Tibial artery (tissue), 4 donors: ENCODE measurements around the gene MRPL45.
A peak's percentile ranks its signal among the peaks of the same experiment; 100 is the strongest.

Experiments
- DNase-seq, 2 donors: peaks; one replicate each; pipeline ENCODE4 v3.0.0-alpha.2; 2019
- H3K27ac ChIP-seq, 2 donors: fragments of 200-600 bp; sonication (generic) in 1 of 2; 1 replicate in 1 of 2; 2 replicates in 1 of 2; pipeline ENCODE4 v1.5.1; 2018 to 2019; ENCODE audit warnings: mild to moderate bottlenecking in 1 of 2
- H3K27me3 ChIP-seq, 2 donors: fragments of 200-600 bp; sonication (generic) in 1 of 2; one replicate each; pipeline versions ENCODE4 v1.5.1 to v1.6.0; 2016 to 2019
- H3K36me3 ChIP-seq, 3 donors: fragments of 200-600 bp; sonication (generic) in 2 of 3; one replicate each; pipeline ENCODE4 v1.5.1; 2016 to 2019; ENCODE audit warnings: mild to moderate bottlenecking in 2 of 3
- H3K4me1 ChIP-seq, 4 donors: fragments of 200-600 bp; sonication (generic) in 2 of 4; 1 replicate in 3 of 4; 2 replicates in 1 of 4; pipeline ENCODE4 v1.5.1; 2016 to 2019
- H3K4me3 ChIP-seq, 2 donors: fragments of 200-600 bp; sonication (generic) in 1 of 2; 1 replicate in 1 of 2; 2 replicates in 1 of 2; pipeline ENCODE4 v1.5.1; 2018 to 2019; ENCODE audit warnings: mild to moderate bottlenecking in 2 of 2
- H3K9me3 ChIP-seq, 3 donors: fragments of 200-600 bp; sonication (generic) in 1 of 3; one replicate each; pipeline ENCODE4 v1.5.1; 2016 to 2019
- intact Hi-C: fragments of 100-400 bp; cut with DNase I; formaldehyde crosslinking; loops from one replicate; pipeline ENCODE4 v1.15.0; 2023; ENCODE audit warnings: low total_unique reads
- TF ChIP-seq, protein P1 (sequence below), 2 experiments: fragments of 200-600 bp in 1 of 2; fragments of 450-650 bp in 1 of 2; IDR thresholded peaks; one replicate each; pipeline ENCODE4 v1.5.1; 2017 to 2019; ENCODE audit warnings: antibody characterized with exemption in 2 of 2, mild to moderate bottlenecking in 1 of 2, moderate library complexity in 1 of 2

The MRPL45 gene

DNA sequence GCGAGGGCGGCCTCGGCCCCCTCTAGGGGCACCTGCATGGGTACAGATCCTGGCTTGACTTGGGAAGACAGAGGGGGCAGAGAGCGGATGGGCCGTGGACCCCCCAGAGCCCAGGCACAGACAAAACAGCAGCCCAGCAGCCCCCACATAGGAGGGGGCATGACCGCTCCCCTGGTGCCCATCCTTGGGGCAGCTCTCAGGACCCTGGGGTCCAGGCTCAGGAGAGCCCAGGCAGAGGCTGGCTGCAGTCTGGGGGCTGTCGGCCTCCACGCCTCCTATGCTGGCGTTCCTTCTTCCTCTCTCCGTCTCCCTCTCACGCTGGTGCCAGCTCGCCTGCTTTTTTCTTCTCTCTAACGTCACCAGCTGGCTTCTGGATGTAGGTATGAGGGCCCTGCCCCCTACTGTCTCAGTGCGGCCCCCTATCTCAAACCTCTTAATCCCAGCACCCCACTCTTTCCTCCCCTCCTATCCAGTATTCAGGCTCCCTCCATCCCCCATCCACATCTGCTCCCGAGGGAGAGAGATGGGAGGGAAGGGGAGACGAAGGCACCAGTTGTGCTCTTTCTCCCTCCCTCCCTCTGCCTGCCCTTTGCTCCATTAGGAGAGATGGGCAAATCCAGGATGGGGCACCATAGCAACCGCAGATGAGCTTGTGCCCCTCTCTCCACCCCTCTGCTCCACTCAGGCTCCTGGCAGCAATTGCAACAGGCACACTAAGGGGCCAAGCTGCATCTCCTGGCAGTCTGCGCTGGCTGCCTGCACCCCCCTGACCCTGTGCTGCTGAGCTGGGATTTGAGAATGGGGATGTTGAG, 46.8 kb downstream of the MRPL45 start, which contains the start of gene GPR179:
Gene GPR179 (minus strand): TSS at position 349 of the 812 bp plus-strand sequence. CDS start 167 bp downstream, at position 182.
- no peaks in the 10 kb centered on the region for H3K4me1 ChIP-seq
- H3K27me3 ChIP-seq: peaks cover 0 to 12% of the 10 kb centered on the region in 2 donors
- no peaks in the 10 kb centered on the region for H3K36me3 ChIP-seq
- no peak within 1 kb of the TSS for H3K27ac ChIP-seq
- TF ChIP-seq, protein P1, sequence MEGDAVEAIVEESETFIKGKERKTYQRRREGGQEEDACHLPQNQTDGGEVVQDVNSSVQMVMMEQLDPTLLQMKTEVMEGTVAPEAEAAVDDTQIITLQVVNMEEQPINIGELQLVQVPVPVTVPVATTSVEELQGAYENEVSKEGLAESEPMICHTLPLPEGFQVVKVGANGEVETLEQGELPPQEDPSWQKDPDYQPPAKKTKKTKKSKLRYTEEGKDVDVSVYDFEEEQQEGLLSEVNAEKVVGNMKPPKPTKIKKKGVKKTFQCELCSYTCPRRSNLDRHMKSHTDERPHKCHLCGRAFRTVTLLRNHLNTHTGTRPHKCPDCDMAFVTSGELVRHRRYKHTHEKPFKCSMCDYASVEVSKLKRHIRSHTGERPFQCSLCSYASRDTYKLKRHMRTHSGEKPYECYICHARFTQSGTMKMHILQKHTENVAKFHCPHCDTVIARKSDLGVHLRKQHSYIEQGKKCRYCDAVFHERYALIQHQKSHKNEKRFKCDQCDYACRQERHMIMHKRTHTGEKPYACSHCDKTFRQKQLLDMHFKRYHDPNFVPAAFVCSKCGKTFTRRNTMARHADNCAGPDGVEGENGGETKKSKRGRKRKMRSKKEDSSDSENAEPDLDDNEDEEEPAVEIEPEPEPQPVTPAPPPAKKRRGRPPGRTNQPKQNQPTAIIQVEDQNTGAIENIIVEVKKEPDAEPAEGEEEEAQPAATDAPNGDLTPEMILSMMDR (IDR thresholded peaks at IDR 0.05): no peak
- no peak within 1 kb of the TSS for H3K4me3 ChIP-seq
- DNase-seq: no peak
- intact Hi-C loops: no loop called here
- no peaks in the 10 kb centered on the region for H3K9me3 ChIP-seq

DNA sequence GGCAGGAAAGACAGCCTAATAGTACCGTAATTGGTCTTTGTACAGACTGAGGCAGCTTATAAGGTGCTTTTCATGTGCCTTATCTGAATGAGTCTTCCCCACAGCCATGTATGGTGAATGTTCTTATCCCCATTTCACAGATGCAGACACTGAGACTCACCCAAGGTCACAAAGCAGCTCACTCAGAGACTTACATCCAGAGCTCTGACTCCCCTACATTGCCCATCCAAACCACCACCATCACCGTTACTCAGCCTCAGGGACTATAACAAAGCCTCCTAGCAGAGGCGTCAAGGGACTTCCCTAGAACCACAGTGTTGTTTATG, 47.4 kb downstream of the MRPL45 start:
- H3K36me3 ChIP-seq: no peaks in the 10 kb centered on the region
- no peak overlapping the region for H3K27ac ChIP-seq
- DNase-seq: no peak
- peaks cover 0 to 12% of the 10 kb centered on the region in 2 donors for H3K27me3 ChIP-seq
- no peaks in the 10 kb centered on the region for H3K4me1 ChIP-seq
- H3K4me3 ChIP-seq: no peak overlapping the region
- no peaks in the 10 kb centered on the region for H3K9me3 ChIP-seq
- intact Hi-C loops: no loop called here
- TF ChIP-seq, protein P1 (IDR thresholded peaks at IDR 0.05): no peak

DNA sequence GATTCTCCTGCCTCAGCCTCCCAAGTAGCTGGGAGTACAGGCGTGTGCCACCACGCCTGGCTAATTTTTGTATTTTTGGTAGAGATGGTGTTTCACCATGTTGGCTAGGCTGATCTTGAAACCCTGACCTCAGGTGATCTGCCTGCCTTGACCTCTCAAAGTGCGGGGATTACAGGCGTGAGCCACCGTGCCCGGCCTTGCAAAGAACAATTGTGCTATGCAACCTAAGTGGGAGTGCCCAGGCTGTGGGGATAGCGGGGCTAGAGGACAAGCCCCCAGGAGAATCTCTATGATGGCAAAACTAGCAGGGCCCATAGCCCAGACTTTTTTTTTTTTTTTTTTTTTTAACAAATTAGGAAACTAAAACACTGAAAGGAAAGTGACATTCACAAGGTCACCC, 48.8 kb downstream of the MRPL45 start:
- no peak for DNase-seq
- Histone ChIP-seq H3K27ac (no peak overlapping the region), H3K27me3 (peaks cover 0 to 12% of the 10 kb centered on the region in 2 donors), H3K9me3 (no peaks in the 10 kb centered on the region), H3K4me3 (no peak overlapping the region), H3K36me3 (no peaks in the 10 kb centered on the region), H3K4me1 (no peaks in the 10 kb centered on the region)
- intact Hi-C loops: no loop called here
- TF ChIP-seq, protein P1 (IDR thresholded peaks at IDR 0.05): no peak

DNA sequence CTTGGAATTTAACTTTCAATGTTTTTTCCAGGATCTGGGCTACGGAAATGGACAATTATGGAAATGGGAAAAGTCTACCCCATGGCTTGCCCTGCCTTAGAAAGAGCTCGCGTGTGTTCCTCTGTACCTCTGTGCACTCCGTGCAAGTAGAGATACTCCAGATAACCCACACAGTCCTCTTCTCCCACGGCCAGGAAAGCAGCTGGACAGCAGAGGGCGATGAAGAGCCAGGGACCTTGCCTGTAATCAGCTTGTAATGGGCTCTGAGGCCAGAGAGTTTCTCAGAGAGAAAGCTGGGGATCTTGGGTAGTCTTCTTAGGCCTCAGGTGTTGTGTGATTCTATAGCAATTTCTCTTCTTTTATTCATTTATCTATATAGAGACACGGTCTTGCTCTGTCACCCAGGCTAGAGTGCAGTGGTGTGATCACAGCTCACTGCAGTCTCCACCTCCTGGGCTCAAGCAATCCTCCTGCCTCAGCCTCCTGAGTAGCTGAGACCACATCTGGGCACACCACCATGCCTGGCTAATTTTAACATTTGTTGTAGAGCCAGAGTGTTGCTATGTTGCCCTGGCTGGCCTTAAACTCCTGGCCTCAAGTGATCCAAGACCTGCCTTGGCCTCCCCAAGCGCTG, 52.2 kb downstream of the MRPL45 start:
- Histone ChIP-seq H3K4me3 (no peak overlapping the region), H3K27me3 (peaks cover 0 to 1% of the 10 kb centered on the region in 2 donors), H3K27ac (peak overlapping the region in 1 of 2 donors; percentile 43), H3K36me3 (no peaks in the 10 kb centered on the region), H3K4me1 (peaks cover 0 to 18% (median 13%) of the 10 kb centered on the region in 4 donors), H3K9me3 (no peaks in the 10 kb centered on the region)
- DNase-seq: peak; percentile 90 to 91
- intact Hi-C loops: loop anchor here (2.0 kb wide), 1 partner anchor 66 kb away; no protein-coding TSS in a partner anchor
- TF ChIP-seq, protein P1 (IDR thresholded peaks at IDR 0.05): peak; percentile 88 to 92

DNA sequence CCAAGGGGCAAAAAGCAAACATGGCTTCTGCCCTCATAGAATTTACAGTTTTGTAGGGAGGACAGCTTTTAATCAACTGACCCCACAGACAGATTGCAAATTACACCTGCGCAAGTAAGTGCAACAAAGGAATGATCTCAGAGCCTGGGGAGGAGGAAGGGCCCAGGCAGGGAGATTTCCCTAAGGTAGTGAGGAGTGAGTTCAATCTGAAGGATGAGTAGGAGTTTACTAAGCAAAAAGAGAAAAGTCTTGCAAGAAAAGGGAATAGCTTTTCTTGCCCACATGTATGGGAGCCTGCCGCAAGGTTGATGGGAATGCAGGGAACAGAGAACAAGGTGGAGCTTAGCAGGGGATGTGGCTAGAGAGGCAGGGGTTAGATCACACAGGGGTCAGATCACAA, 53.1 kb downstream of the MRPL45 start:
- intact Hi-C loops: loop anchor here (10.0 kb wide), 2 partner anchors 135 to 385 kb away; partner anchors contain the start of gene CISD3
- Histone ChIP-seq H3K9me3 (no peaks in the 10 kb centered on the region), H3K4me3 (no peak overlapping the region), H3K27me3 (no peaks in the 10 kb centered on the region), H3K4me1 (peaks cover 0 to 26% (median 21%) of the 10 kb centered on the region in 4 donors), H3K36me3 (no peaks in the 10 kb centered on the region), H3K27ac (peak overlapping the region in 1 of 2 donors; percentile 43)
- peak in 1 of 2 donors; percentile 28 for DNase-seq
- TF ChIP-seq, protein P1 (IDR thresholded peaks at IDR 0.05): no peak
